GM21528 (cell line): ENCODE measurements around the gene DPM3.
"Not testable (repeated sequence)": the region's sequence is repeated elsewhere in the genome, so short reads cannot be mapped to it uniquely, and the experiment has no call there.

Experiments used
- ATAC-seq: cut with Tn5 transposase; IDR thresholded peaks from one replicate; pipeline ENCODE4 v1.9.1; 2021; ENCODE audit warnings: mild to moderate bottlenecking, moderate library complexity; ENCODE audit not compliant: unreplicated experiment, low FRiP score

Gene DPM3

DNA sequence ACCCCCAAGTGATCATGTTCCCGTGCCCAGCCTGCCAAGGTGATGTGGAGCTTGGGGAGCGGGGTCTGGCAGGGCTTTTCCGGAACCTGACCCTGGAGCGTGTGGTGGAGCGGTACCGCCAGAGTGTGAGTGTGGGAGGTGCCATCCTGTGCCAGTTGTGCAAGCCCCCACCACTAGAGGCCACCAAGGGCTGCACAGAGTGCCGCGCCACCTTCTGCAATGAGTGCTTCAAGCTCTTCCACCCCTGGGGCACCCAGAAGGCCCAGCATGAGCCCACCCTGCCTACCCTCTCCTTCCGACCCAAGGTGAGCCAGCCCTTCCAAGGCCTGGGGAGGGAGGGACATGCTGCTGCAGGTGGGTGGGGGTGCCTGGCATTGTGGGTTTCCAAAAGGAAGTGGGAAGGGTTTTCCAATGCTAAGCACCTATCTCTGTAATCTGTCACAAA lies 35.6 kb upstream of the DPM3 start:
- no peak for ATAC-seq

DNA sequence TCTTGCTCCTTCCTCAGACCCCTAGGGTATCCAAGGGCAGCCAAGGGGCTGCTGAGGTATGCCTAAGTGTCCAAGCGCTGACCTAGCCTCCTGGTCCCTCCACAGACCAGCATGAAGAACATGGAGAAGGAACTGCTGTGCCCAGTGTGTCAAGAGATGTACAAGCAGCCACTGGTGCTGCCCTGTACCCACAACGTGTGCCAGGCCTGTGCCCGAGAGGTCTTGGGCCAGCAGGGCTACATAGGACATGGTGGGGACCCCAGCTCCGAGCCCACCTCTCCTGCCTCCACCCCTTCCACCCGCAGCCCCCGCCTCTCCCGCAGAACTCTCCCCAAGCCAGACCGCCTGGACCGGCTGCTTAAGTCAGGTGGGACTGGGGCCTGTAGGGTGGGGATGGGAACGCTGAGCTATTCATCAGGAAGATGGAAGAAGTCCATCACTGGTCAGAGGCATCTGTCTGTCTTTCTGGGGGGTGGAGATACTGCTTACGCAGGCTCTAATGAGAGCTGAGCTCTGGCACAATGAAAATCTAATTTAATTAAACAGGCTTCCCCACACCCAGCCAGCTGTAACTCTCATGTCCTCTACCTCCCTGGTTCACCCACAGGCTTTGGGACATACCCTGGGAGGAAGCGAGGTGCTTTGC lies 35.1 kb upstream of the DPM3 start:
- ATAC-seq, result no peak

DNA sequence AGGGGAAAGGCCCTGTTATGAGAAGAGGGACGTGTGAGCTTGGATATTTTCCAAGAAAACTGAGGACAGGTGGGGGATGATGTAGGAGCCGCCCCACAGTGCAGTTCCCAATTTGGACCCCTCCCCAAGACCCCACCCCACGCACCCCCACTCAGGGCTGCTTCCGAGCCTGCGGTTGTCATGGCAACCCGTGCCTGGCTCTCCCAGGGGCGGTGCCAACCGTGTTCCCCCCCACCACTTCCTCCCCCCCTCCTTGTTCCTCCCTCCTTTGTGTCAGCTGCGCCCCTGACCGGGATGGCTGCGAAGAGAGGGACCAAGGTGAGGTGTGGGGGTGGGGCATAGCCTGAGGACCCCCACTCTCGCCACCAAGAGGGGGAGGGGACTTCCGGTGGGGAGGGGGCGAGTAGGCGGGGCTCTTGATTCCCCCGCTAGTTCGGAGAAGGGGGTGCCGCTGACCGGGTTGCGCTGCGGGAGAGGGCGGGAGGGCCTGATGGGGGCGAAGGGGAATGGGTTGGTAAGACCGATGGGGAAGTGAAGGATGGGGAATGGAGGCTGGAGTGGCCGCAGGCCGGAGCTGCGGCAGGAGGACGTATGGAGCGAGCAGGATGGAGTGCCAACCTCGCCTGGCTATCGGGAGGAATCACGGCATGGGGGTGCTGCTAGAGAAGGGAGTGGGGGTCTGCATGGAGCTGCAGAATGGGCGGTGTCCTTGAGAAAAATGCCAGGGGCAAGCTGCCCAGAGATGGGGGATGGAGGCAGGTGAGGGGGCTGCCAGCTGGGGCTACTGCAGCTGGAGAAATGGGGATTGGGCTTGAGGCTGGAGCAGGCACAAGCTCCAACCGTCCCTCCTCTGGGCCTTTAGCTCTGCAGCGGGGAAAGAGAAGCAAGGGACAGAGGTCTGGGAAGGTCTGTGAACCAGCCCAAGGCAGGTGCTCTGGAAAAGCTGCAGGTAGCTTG lies 34.3 kb upstream of the DPM3 start:
- ATAC-seq, result no peak

DNA sequence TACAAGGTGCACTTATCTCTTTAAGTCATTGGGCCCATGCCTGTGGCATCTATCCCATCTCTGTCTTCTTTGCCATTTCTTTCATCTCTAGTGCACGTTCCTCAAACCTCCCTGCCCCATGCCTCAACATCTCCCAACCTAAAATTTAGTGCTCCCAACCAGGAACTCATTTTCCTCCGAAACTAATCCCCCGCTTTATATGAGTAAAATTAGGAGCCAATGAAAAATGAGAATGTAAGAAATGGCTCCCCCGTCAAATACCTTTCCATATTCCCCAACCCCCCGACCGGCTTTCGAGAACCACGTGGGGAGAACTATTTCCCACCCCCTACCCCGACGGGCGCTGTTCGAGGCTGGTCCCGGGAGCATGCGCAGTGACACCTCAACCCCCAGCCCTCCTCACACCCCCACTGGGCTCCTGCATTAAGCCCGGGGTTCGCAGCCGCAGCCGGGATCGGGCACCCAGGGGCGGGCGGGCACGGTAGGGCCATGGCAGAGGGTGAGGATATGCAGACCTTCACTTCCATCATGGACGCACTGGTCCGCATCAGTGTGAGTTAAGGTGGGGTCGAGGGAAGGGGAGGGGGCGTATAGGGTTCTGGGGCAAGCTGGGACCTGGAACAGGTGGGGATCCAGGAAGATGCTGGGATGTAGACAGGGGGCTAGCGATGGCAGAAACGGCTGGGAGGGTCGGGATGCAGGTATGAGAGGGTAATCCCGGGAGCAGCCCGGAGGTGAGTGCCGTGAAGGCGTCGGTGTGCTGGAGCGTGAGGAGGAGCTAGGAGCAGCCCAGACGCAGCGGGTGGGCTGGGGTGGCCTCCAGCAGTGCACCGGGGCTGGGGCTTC lies 33.4 kb upstream of the DPM3 start, which contains the start of gene TRIM46:
TSS of gene TRIM46 (plus strand) at position 372 of the 846 bp plus-strand sequence. CDS start at position 490, 118 bp downstream.
- ATAC-seq, result peak; percentile 15

DNA sequence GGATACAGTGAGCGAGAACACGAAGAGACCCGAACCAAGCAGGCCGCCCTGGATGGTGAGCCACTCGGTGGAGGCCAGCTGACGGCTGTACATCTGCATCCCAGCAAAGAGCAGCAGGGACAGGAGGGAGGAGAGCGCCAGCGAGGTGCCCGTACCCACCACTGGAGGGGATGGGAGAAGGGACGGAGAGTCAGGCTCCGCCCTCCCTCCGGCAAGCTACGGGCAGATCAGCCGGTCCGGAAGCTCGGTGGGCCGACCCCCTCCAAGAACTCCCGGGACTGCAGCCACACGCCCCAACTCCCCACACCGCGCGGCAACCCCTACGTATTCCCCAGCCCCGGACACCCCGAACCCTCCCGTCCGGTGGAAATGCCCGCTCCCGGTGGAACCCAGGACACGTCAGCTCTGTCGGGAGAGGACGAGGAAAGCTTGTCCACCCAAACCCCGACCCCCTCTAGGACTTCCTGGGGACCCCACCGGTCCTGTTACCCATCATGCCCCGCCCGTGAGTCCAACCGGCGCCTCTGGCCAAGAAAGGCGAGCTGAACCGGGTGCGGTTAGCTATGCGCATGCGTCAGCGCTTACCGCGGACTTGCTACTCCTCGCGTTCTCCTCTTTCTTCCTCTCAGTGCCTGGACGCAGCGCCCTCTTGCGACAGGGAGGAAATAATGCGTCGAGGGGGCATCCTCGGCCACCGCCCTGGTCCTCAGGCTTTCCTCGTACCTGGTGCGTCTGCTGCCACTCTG lies 32.6 kb upstream of the DPM3 start, which contains the start of gene KRTCAP2:
TSS of gene KRTCAP2 (minus strand) at position 573 of the 746 bp plus-strand sequence. CDS start at position 493, 80 bp downstream.
- peak; percentile 78 for ATAC-seq

DNA sequence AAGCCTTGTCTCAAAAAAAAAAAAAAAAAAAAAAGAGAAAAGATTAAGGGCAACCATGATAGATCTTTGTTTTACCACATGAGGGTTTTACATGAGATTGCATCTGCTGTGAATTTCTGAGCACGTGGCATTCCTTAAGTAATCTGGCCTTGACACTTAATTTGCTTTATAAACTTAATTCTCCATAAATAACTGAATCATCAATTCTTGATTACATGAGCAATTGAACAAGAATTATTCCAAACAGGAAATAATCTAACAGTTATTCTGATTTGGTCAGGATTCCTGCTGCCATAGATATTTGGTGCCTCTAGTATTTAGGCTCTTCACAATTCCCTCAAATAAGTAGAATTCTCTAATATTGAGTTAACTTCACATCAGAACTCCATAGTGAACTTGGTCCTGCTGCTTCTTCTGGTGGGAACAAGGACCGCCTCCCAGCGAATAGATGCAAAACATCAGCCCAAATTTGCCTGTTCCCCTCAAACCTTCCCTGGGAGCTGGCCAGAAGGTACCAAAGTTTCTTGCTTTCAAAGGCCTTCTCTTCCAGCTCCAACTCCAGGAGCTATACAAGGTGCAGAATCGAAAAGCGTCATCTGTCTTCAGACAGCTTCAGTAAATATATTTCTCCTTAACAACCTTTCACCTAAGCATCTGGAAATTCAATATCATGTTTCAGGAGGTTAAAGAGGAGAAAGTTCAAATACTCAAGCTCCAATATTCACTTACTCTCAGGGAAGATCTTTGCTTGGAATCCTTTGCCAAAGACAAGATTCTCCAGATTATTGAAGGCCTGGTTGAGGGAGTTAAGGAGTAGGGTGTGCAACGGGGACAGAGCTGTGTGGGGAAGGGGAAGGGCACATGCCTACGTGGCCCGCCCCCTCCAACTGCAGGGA lies 31.8 kb upstream of the DPM3 start:
- ATAC-seq, result peak; percentile 11

DNA sequence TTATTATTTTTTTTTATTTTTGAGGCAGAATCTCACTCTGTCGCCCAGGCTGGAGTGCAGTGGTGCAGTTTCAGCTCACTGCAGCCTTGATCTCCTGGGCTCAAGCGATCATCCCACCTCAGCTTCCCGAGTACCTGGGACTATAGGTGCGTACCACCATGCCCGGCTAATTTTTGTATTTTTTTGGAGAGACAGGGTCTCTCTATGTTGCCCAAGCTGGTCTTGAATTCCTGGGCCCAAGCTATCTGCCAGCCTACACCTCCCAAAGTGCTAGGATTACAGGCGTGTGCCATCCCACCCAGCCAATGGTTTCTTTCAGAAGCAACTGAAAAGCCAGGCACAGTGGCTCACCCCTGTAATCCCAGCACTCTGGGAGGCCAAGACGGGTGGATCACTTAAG lies 30.5 kb upstream of the DPM3 start:
- no peak for ATAC-seq

DNA sequence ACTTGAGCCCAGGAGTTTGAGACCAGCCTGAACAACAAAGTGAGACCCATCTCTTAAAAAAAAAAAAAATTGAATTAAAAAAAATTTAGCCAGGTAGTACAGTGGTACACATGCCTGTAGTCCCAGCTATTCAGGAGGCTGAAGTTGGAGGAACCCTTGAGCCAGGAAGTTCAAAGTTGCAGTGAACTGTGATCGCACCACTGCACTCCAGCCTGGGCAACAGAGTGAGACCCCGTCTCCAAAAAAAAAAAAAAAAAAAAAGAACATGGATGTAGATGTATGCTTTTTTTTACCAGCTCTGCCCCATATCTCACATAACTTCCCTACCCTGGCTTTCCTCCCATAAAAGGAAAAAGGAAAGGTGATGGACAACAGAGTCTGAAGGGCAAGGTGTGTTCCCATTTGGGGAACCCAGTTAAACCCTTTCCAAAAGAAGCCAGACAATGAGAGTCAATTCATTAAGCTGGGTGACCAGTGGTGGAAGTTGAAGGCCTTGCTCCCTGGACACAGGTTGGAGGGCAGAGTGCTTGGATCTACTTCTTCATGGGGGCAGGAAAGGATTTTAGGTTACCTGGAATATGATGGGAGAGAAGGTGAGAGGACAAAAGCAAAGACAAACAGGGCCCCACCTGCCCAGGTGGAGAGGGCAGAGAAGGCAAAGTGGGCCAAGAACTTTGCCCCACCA lies 29.9 kb upstream of the DPM3 start:
- no peak for ATAC-seq

DNA sequence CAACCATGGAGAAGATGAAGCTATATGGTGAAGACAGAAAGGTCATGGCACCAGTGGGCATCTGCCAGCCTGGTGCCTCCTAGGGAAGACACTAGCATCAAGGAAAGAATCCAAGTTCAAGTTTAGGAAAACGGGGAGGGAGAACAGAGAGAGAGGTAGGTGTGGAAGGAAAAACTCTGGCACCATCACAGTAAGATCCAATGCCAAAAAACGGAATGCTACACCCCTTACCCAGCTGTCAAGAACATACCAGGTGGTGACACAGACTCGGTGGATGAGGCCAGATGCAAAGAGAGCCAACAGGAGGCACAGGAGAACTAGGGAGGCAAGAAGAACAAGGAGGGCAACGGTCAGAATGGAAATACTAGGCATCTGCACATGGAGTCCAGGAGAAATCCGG lies 29.2 kb upstream of the DPM3 start:
- ATAC-seq, result no peak

DNA sequence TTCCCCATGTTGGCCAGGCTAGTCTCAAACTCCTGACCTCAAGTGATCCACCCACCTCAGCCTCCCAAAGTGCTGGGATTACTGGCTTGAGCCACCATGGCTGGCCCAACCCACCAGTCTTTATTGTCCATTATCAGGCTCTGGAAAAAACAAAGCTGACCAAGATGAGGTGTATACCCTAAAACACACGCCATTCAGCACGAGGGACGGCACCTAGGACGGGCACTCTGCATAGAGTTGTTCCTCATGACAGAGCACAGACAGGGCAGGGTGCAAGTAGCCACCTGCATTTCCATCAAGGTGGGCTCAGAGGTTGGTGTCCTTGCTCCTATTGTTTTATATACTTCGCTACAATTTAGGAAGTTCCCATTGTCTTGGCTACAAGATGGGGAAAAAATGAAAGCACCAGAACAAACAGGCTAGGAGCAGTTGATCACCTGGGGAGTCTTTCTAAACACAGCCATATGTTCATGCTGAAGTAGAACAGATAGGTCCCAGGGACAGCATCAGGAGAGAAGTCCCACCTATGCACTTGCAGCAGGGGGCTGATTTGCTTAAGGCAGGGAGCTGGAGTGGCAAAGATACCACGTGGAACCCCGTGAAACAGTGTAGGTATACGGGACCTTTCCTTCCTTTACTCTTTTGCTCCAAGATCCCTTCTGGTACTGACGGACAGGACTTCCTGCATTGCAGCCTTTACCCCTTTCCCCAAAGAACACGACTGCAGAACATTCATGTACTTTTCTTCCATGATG lies 28.3 kb upstream of the DPM3 start:
- no peak for ATAC-seq

DNA sequence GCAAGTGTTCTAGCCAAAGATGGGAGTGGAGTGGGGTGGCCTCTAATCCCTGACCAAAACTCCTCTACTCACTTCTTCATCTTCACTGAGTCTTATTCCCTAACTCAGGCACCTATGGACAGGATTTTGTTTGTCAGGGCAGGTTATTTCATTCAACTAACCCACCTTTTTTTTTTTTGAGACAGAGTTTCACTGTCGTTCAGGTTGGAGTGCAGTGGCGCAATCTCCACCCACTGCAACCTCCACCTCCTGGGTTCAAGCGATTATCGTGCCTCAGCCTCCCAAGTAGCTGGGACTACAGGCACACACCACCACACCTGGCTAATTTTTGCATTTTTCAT lies 27.7 kb upstream of the DPM3 start:
- ATAC-seq, result not testable (repeated sequence)

DNA sequence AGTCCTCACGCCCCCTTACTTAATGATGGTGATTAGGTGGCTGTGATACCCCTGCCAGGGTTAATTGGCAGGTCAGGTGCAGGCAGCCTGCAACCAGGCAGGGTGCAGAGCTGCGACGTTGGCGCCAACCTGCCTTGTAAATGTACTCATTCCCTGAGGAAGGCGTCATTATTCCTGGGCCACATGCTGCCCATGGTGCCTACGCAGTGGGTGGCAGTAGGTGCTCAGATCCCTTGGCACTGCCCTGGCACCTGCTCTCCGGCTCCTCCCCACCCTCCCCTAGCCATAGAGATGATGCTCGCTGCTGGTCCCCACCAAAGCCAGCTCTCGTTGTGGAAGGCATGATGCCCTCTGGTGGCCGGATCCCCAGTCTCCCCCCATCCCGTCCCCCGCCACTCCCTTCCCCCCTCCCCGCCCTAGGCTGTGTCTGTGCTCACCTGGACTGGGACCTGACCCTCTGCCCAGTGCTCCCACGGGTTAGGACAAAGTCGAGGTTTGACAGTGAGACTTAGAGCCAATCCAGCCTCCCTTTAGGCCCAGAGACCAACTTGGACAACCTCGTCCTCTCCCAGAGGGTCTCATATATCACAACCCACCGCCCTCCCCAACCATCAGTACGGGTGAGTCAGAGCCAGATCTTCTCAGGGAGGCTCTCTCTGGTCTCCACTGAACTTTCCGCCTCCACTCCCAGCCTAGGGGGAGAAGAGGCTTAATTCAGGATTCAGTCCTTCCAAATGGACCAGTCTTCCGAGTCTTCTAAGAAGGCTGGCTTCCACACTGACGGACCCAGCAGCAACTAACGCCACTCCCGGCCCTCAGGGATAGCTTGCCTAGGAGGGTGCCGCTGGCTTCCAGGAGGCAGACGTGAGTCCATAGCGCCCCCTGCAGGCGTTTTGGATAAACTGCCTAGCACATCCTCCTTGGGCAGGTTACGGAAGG lies 27.1 kb upstream of the DPM3 start:
- ATAC-seq, result no peak

DNA sequence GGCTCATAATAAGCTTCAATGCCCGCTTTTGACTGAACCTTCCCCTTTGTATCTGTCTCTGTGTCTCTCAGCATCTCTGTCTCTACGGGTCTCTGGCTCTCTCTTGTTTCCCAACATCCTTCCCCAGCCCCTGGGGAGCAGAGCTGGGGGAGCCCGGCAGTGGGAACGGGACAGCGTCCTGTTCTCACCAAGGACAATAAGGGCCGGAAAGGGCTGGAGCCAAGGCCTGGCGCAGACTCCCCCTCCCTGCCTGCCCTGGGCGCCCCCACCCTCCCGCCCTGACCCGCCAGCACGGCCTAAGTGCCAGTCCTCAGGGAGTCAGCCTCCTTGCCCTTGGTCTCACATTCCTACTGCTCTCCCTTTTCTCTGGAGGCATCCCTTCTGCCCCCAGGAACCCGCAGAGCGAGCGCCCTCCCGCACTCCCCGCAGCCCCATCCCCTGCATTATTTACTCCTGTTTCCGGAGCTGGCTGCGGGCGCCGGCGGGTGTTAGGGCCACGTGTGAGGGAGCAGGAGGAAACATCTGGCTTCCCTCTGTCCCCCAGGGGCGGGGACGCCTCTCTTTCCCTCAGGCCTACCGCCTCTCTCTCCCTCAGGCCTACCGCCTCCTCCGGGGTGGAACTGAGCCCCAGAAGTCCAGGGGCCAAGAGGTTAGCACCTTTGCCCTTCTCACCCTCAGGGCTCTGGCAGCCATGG lies 26.3 kb upstream of the DPM3 start:
- ATAC-seq, result no peak

DNA sequence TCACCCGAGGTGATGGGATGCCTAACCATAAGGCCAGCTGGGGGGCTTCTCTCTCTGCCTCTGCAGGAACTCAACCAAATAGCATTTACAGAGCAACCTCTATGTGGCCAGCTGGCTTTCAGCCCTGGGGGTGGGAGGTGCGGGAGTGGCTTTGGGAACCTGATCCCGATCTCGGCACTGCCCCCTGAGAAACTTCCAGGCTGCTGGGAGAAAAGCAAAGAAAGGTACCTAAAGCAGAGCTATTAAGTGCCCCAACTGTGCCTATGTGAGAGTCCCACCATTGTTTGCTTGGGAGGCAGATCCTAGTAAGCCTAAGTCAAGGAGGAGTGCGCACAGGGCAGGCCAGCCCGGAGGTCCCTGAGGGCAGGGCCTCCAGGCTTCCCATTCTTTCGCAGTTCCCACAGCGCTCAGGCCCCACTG lies 25.7 kb upstream of the DPM3 start:
- ATAC-seq, result no peak

DNA sequence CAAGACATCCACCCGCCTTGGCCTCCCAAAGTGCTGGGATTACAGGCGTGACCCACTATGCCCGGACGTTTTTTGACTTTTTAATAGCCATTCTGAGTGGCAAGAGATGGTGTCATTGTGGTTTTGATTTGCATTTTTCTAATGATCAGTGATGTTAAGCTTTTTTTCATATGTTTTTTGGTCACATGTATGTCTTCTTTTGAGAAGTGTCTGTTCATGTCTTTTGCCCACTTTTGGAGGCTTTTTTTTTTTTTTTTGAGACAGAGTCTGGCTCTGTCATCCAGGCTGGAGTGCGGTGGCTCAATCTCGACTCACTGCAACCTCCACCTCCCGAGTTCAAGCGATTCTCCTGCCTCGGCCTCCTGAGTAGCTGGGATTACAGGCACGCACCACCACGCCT lies 24.3 kb upstream of the DPM3 start:
- not testable (repeated sequence) for ATAC-seq

DNA sequence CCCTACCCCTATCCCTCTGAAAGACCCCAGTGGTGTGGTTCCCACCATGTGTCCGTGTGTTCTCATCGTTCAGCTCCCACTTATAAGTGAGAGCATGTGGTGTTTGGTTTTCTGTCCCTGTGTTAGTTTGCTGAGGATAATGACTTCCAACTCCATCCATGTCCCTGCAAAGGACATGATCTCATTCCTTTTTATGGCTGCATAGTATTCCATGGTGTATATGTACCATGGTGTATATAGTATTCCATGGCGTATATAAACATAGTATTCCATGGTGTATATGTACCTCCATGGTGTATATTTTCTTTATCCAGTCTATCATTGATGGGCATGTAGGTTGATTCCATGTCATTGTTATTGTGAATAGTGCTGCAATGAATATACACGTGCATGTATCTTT lies 23.5 kb upstream of the DPM3 start:
- ATAC-seq, result not testable (repeated sequence)
